ENCODE data around the gene ODF4.
"Not testable (repeated sequence)": the region's sequence is repeated elsewhere in the genome, so short reads cannot be mapped to it uniquely, and the experiment has no call there.

The ODF4 gene

DNA sequence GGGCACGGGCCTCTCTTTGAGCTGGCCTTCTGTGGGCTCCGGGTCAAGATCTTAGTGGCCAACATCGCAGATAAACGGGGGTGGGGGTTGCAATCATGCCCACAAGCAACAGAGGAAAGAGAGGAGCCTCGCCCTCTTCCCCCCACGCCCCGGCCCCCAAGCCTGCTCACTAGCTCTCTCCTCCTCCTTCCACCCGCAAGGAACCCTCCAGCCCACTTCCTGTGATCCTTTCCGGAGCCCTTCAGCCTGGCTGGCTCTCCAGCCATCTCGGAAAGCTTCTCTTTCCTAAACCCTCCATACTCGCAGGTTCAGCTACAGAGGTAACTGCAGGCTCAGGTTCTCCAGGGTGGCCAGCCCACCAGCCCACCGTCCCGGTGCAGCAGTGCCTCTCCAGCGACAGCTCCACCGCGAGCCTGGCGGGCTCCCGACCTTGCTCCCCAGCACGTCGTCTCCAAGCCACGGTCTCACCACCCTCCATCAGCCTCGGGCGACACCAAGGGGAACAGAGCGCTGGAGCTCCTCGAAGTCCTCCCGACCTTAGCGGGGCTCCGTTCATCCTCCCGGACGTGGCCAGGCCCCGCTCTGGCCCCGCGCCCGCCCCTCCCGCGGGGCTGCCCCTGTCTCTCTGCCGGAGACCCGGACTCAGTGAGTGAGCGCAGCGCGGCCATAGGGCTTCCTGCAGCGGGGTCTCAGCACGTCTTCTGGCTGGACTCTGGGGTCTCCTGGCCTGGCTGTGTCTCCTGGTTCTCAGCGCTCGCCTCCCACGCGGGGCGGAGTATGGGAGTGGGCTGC is 12.9 kb upstream of the ODF4 start:
- peak; percentile 15 to 36 for DNase-seq

DNA sequence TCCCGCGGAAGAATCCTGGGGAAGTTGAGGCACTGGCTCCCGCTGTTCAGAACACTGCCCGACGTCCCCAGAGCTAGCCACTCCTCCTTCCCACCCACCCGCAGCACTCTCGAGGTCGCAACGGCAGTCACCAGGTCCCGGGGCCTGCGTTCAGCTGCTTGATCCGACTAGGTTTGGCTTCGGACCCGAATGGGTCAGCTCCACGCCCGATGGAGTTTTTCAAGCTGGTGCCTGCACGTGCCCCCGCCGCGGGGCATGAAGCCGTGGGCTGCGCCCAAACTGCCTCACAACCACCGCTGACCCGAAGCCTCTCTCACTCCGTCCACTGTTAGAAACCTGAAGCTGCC is 12.4 kb upstream of the ODF4 start:
- peak in 1 of 2 donors; percentile 12 for DNase-seq

GRCh38 chr17:8332128-8332527 is 7.5 kb upstream of the ODF4 start:
- no peak for DNase-seq

GRCh38 chr17:8332688-8333087 is 7.0 kb upstream of the ODF4 start:
- DNase-seq, result no peak

GRCh38 chr17:8333281-8333680 is 6.4 kb upstream of the ODF4 start:
- DNase-seq, result no peak

- DNase-seq, result peak; percentile 64 to 67
These were observed 1.6 kb upstream of the ODF4 start for GRCh38 chr17:8337802-8338752.

GRCh38 chr17:8338753-8339140 is 893 bp upstream of the ODF4 start:
- DNase-seq, result no peak

DNA sequence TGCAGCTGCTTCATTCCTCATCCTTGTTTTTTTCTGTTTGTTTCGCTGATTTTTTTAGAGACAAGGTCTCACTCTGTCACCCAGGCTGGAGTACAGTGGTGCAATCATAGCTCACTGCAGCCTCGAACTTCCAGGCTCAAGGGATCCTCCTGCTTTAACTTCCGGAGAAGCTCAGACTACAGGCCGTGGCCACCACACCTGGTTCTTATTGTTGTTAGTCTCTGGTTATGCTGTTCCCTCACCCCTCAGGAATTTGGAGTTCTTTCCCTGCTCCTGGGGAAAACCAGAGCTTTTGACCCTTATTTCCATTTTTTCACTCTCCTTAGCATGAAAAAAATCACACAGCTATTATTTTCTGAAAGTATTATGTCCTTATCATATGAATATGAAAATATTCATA is 1.8 kb downstream of the ODF4 start:
- DNase-seq, result no peak

- DNase-seq, result no peak
These were observed 5.5 kb downstream of the ODF4 start for GRCh38 chr17:8345052-8345690.

DNA sequence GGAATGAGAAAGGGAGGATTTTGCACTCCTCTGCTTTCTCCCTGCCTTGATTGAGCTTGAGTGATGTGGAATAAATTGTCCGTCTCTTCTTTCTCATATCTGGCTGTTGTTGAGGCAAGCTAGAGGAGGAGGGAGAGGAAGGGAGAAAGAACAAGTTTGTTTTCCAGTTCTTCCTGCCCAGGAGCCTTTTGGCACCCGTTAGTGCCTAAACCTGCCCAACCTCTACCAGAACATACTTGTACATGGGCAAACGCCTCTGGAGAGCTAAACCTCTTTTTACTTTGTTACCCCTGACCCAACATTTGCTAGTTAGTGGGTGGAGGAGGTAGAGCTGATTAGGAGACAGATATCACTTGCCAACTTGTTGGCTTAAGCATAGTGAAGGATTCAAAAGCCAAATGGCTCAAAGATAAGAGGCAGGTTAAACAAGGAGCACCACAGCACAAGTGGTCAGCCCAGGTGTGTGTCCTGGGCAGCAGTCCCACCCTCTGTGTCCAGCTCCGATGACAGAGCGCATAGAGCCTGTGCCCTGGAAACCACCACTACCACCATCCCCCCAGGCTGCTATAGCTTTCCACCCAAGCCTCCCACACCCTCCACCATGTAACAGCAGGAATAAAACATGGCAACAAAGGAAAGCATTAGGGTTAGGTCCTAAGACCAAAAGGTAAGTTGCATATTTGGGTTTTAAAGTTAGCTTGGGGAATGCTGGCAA is 6.5 kb downstream of the ODF4 start:
- DNase-seq, result no peak

DNA sequence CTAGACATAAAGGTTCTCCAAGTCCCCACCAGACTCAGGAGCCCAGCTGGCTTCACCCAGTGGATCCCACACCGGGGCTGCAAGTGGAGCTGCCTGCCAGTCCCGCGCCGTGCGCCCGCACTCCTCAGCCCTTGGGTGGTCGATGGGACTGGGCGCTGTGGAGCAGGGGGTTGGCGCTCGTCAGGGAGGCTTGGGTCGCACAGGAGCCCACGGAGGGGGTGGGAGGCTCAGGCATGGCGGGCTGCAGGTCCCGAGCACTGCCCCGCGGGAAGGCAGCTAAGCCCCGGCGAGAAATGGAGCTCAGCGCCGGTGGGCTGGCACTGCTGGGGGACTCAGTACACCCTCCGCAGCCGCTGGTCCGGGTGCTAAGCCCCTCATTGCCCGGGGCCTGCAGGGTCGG is 7.4 kb downstream of the ODF4 start:
- DNase-seq, result not testable (repeated sequence)

DNA sequence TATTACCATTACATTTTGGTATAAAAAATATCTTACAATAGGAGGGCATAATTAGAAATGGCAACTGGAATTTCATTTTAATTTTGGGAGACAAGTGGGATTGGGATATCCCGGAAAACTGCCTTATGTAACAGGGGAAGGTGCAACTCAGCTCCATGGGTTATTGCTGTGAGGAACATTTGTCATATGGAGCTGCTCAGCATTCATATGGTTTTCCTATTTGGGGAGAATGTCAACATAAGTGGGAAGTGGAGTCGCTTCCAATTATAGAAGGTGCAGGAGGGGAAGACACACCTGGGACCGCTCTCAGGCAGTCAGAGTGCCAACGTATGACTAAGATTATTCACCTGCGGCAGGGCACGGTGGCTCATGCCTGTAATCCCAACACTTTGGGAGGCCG is 10.7 kb downstream of the ODF4 start:
- no peak for DNase-seq

- no peak for DNase-seq
These were observed 14.1 kb downstream of the ODF4 start for GRCh38 chr17:8353736-8354135.

DNA sequence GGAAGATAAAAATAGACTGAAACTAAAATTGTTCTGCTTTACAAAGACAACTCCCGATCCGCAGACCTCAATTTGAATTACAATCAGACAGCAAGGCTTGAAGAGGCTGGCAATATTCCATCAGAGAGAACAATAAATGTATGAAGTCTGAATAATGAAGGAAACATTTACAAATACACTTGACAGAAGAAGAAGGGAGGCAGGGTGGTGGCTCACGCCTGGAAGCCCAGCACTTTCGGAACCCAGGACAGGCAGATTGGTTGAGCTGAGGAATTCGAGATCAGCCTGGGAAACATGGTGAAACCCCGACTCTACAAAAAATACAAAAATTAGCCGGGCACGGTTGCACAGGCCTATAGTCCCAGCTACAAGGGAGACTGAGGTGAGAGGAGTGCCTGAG is 14.6 kb downstream of the ODF4 start:
- DNase-seq, result no peak

GRCh38 chr17:8357910-8358309 is 18.3 kb downstream of the ODF4 start:
- DNase-seq, result no peak

DNA sequence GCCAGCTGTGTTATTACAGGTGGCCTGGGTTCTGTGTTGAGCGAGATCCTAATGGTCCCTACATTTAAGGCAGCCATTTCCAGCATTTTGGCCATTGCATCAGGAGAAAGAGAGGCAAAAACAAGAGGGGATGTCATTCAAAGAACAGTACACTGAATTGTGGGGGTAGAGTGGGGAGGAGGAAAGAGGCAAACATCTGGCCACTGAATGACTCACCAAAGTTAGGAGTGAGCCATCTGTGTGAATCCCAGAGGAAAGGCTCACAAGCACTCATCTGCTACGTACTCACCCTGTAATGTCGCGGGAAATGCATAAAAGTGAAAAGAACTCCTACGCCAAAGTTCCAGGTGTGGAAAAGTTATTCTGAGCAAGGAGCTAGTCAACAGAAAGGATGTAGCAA is 20.1 kb downstream of the ODF4 start:
- DNase-seq, result no peak

- no peak for DNase-seq
These were observed 20.6 kb downstream of the ODF4 start for GRCh38 chr17:8360260-8360659.

DNA sequence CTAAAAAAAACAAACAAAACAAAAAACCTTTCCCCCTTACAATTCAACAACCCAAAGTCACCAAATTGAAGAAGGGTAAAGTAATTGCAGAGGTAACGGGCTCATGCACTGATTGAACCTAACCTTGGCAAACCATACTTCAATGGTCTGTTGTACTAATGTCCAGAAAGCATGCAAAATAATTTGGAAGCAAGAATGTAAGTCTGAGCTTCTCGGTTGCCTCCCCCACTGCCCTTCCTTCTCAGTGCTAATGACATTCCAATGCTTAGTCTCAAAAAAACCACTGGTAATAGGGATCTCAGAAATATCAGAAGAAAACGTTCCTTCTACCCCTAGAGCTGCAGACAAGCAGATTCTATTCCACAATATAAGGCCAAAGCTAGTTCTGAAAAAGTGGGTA is 21.1 kb downstream of the ODF4 start:
- DNase-seq, result no peak

- no peak for DNase-seq
These were observed 23.2 kb downstream of the ODF4 start for GRCh38 chr17:8362651-8363332.

- no peak for DNase-seq
These were observed 25.5 kb downstream of the ODF4 start for GRCh38 chr17:8365143-8365542.

DNA sequence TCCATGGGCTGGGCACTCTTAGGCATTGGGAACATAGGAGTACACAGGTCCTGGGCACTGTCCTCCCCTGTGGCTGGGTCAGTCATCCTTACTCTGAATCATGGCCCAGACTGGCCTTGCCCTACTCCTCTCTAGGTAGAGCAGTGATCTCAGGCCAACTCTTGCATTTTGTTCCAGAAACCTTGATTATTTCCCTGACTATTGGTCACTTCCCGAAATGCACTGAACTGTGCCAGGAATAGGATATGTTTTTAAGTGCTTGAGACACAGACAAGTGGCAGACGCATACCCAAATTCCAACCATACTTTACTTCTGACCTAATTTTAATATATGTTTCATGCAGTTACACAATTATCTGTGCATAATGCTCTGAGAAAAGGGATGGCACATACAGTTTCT is 26.6 kb downstream of the ODF4 start:
- no peak for DNase-seq

- DNase-seq, result no peak
These were observed 28.6 kb downstream of the ODF4 start for GRCh38 chr17:8368193-8368592.

Measured in inflammatory macrophage (primary cell).